Panc1 (cell line): ENCODE measurements around the gene ZBTB8A. TPM values are rescaled to one million over a fixed set of nuclear protein-coding genes. Genes with fewer than 3 reads are reported as not detected.

Experiments used
- ATAC-seq: fragments of 200-7000 bp; cut with Tn5 transposase; 2 replicates; pipeline ENCODE4 v1.9.1; 2020; ENCODE audit warnings: mild to moderate bottlenecking, moderate library complexity
- Bru-seq: library from RNA; stranded (reverse); fragments of 400-500 nt; gene quantifications from one replicate; lab custom pipeline; 2021; lab: Mats Ljungman, UMichigan
- BruChase-seq, 2 experiments: library from RNA; stranded (reverse); fragments of 400-500 nt; gene quantifications; one replicate each; lab custom pipeline; 2021; lab: Mats Ljungman, UMichigan
- BruUV-seq: library from RNA; stranded (reverse); fragments of 400-500 nt; replicated peaks from 2 replicates; lab custom pipeline; 2021; lab: Mats Ljungman, UMichigan
- CTCF ChIA-PET: fragments of 300-600 bp; sonication (Branson Sonifier 250); formaldehyde crosslinking; loops from one replicate; lab custom pipeline; 2022; ENCODE audit warnings: antibody characterized with exemption; lab: Charles Lee
- POLR2A ChIA-PET: fragments of 300-600 bp; sonication (Branson Sonifier 250); formaldehyde crosslinking; loops from one replicate; lab custom pipeline; 2022; ENCODE audit warnings: antibody characterized with exemption; lab: Charles Lee
- DNase-seq: peaks from one replicate; pipeline ENCODE4 v3.0.0-alpha.2; 2010; ENCODE audit warnings: low read depth, low spot score
- H3K27ac ChIP-seq: 2 replicates; pipeline ENCODE4 v1.5.1; 2011; ENCODE audit warnings: mild to moderate bottlenecking, low read length, inconsistent platforms
- H3K27me3 ChIP-seq: fragments of 200-500 bp; sonication (Bioruptor generic); 2 replicates; pipeline ENCODE4 v1.6.0; 2014; ENCODE audit warnings: low read length, inconsistent platforms; ENCODE audit not compliant: control insufficient read depth, insufficient read depth
- H3K36me3 ChIP-seq: fragments of 200-500 bp; sonication (Bioruptor generic); 2 replicates; pipeline ENCODE4 v1.5.1; 2014; ENCODE audit warnings: inconsistent platforms, mild to moderate bottlenecking, low read length, moderate library complexity; ENCODE audit not compliant: control insufficient read depth, insufficient read depth
- H3K4me1 ChIP-seq: 2 replicates; pipeline ENCODE4 v1.5.1; 2011; ENCODE audit warnings: inconsistent platforms, mild to moderate bottlenecking, low read length, moderate library complexity; ENCODE audit not compliant: control insufficient read depth, insufficient read depth
- H3K4me3 ChIP-seq, 2 experiments: 2 replicates each; pipeline ENCODE4 v1.5.1; 2011 to 2012; ENCODE audit warnings: low read depth in 2 of 2, low read length in 2 of 2, mild to moderate bottlenecking in 2 of 2, inconsistent platforms in 1 of 2, moderate library complexity in 1 of 2
- H3K9me3 ChIP-seq: fragments of 200-500 bp; sonication (Bioruptor generic); 2 replicates; pipeline ENCODE4 v1.5.1; 2014; ENCODE audit warnings: low read depth, mild to moderate bottlenecking, inconsistent platforms, low read length, moderate library complexity; ENCODE audit not compliant: control insufficient read depth, insufficient read depth
- CTCF ChIP-seq: fragments of 450-650 bp; IDR thresholded peaks from 2 replicates; pipeline ENCODE4 v1.5.1; 2017; ENCODE audit warnings: mild to moderate bottlenecking
- POLR2AphosphoS5 ChIP-seq: IDR thresholded peaks from 2 replicates; pipeline ENCODE4 v1.6.1; 2012; ENCODE audit warnings: mild to moderate bottlenecking, low read depth, low read length, moderate library complexity
- REST ChIP-seq, 2 experiments: IDR thresholded peaks; 2 replicates each; pipeline ENCODE4 v1.6.1; 2011 to 2012; ENCODE audit warnings: low read depth in 2 of 2, control low read depth in 1 of 2, low read length in 1 of 2, mild to moderate bottlenecking in 1 of 2, moderate library complexity in 1 of 2; ENCODE audit not compliant: insufficient read depth in 1 of 2
- SIN3A ChIP-seq: IDR thresholded peaks from 2 replicates; pipeline ENCODE4 v1.6.1; 2012; ENCODE audit warnings: low read depth, mild to moderate bottlenecking, low read length, moderate library complexity, borderline replicate concordance; ENCODE audit not compliant: insufficient read depth
- TCF7L2 ChIP-seq: IDR thresholded peaks from 2 replicates; pipeline ENCODE4 v1.6.1; 2011; ENCODE audit warnings: mild to moderate bottlenecking, low read depth, low read length, inconsistent platforms
- in situ Hi-C: cut with HindIII; loops from 2 replicates; pipeline ENCODE4 v1.10.0; 2016; ENCODE audit warnings: low sequenced_read_pairs, low pct_unique_long_range_greater_than_20kb
- intact Hi-C: fragments of 100-400 bp; cut with micrococcal nuclease; formaldehyde crosslinking; loops from one replicate; pipeline ENCODE4 v1.10.0; 2022; ENCODE audit not compliant: unreplicated experiment
- long read RNA-seq: library from polyadenylated mRNA; unstranded; transcript quantifications from one replicate; pipeline ENCODE4 v2.0.0, GENCODE V29; 2021; ENCODE audit not compliant: unreplicated experiment
- polyA plus RNA-seq: library from polyadenylated mRNA; unstranded; fragments of >200 nt; gene quantifications from one replicate; pipeline ENCODE4 v1.2.1, GENCODE V29; 2012; ENCODE audit warnings: missing spikeins; ENCODE audit not compliant: insufficient read length
- total RNA-seq: library from RNA; stranded (reverse); gene quantifications from one replicate; pipeline ENCODE4 v1.2.1, GENCODE V29; 2021; ENCODE audit not compliant: unreplicated experiment

ZBTB8A gene
- total RNA-seq = 6.5 TPM
- polyA plus RNA-seq = 2.7 TPM
- Bru-seq, nascent RNA = percentile 65 among the genes with signal in this experiment
- BruChase-seq, experiment 1, labeled RNA remaining after a 2-hour chase = percentile 90 among the genes with signal in this experiment
- BruChase-seq, experiment 2, labeled RNA remaining after a 6-hour chase = percentile 82 among the genes with signal in this experiment
- long read RNA-seq, full-length matches to known transcripts = 6 of 10 reads
- long read RNA-seq, partial matches to known transcripts = 0 of 10 reads
- long read RNA-seq, other reads (novel, unspliced or antisense) = 4 of 10 reads

GRCh38 chr1:32538887-32539583, at the start of gene ZBTB8A:
TSS of gene ZBTB8A (plus strand) at chr1:32539427. CDS start at chr1:32592932, 53,505 bp downstream.
- peak within 1 kb of the TSS; percentile 83 for H3K27ac ChIP-seq
- intact Hi-C loops = no loop called here
- ChIA-PET CTCF (interaction anchor here (0.5 kb wide), 1 partner anchor 34 kb away, joined by 6 read pairs; no protein-coding TSS in a partner anchor), POLR2A (no interaction called here)
- no peaks in the 10 kb centered on the region for H3K27me3 ChIP-seq
- peak within 1 kb of the TSS; percentile 64 to 90 for H3K4me3 ChIP-seq
- TF ChIP-seq POLR2AphosphoS5 = peak; percentile 54; the same call in 1 of the 2 replicates
- no peak for TF ChIP-seq REST (IDR thresholded peaks at IDR 0.05; ENCODE audit: insufficient read depth in 1 of 2, low read depth in 2 of 2, low read length in 1 of 2)
- H3K36me3 ChIP-seq = no peaks in the 10 kb centered on the region
- ATAC-seq (peak; percentile 78), DNase-seq (peak; percentile 38)
- peaks cover 16% of the 10 kb centered on the region for H3K4me1 ChIP-seq
- H3K9me3 ChIP-seq = no peaks in the 10 kb centered on the region
- in situ Hi-C loops = no loop called here
- BruUV-seq = TSS peak; percentile 86

GRCh38 chr1:32489774-32490454, 49.3 kb upstream of the ZBTB8A start:
- no peak for ATAC-seq
- BruUV-seq = no TSS peak
- no peaks in the 10 kb centered on the region for H3K9me3 ChIP-seq
- intact Hi-C loops = no loop called here
- no peaks in the 10 kb centered on the region for H3K36me3 ChIP-seq
- no peaks in the 10 kb centered on the region for H3K4me1 ChIP-seq
- ChIA-PET CTCF (no interaction called here), POLR2A (no interaction called here)
- H3K27ac ChIP-seq = no peak overlapping the region
- no peaks in the 10 kb centered on the region; the same call in 1 of the 2 replicates for H3K27me3 ChIP-seq
- TF ChIP-seq POLR2AphosphoS5 (no peak), SIN3A (no peak), TCF7L2 (no peak), CTCF (no peak), REST (IDR thresholded peaks at IDR 0.05; ENCODE audit: insufficient read depth in 1 of 2, low read depth in 2 of 2, low read length in 1 of 2) (no peak)
- no peak for DNase-seq
- in situ Hi-C loops = no loop called here
- no peak overlapping the region for H3K4me3 ChIP-seq
